KMS-11 (cell line): Measurements from ENCODE around the gene GRK1.

Experiments used
- H2AFZ ChIP-seq: fragments of 200-600 bp; sonication (generic); 2 replicates; pipeline ENCODE4 v1.6.1; 2016; ENCODE audit warnings: antibody characterized with exemption, mixed run types, low read depth
- H3K27ac ChIP-seq: fragments of 200-600 bp; sonication (generic); 2 replicates; pipeline ENCODE4 v1.6.1; 2016; ENCODE audit warnings: mild to moderate bottlenecking, mixed run types
- H3K27me3 ChIP-seq: fragments of 200-600 bp; sonication (generic); 2 replicates; pipeline ENCODE4 v1.6.1; 2017; ENCODE audit warnings: mild to moderate bottlenecking, low read depth, mixed run types, moderate library complexity; ENCODE audit not compliant: insufficient read depth
- H3K36me3 ChIP-seq: fragments of 200-600 bp; sonication (generic); 2 replicates; pipeline ENCODE4 v1.6.1; 2017; ENCODE audit warnings: mild to moderate bottlenecking, mixed run types; ENCODE audit not compliant: insufficient read depth
- H3K4me1 ChIP-seq: fragments of 200-600 bp; sonication (generic); 2 replicates; pipeline ENCODE4 v1.6.1; 2016; ENCODE audit warnings: mild to moderate bottlenecking, low read depth, mixed run types; ENCODE audit not compliant: poor library complexity, severe bottlenecking
- H3K4me2 ChIP-seq: fragments of 200-600 bp; sonication (generic); 2 replicates; pipeline ENCODE4 v1.7.0; 2016; ENCODE audit warnings: mild to moderate bottlenecking, mixed run types
- H3K4me3 ChIP-seq: fragments of 200-600 bp; sonication (generic); IDR thresholded peaks from 2 replicates; pipeline ENCODE4 v1.6.1; 2017; ENCODE audit warnings: low read depth, low read length, mixed read lengths; ENCODE audit not compliant: insufficient read depth
- H3K79me2 ChIP-seq: fragments of 200-600 bp; sonication (generic); 2 replicates; pipeline ENCODE4 v1.6.1; 2016; ENCODE audit warnings: low read depth, mixed run types; ENCODE audit not compliant: insufficient read depth
- H3K9ac ChIP-seq: fragments of 200-600 bp; sonication (generic); 2 replicates; pipeline ENCODE4 v1.6.1; 2016; ENCODE audit warnings: mild to moderate bottlenecking, mixed run types
- H4K20me1 ChIP-seq: fragments of 200-600 bp; sonication (generic); 2 replicates; pipeline ENCODE4 v1.6.1; 2016; ENCODE audit warnings: mild to moderate bottlenecking, mixed run types; ENCODE audit not compliant: insufficient read depth
- CTCF ChIP-seq: fragments of 200-600 bp; sonication (generic); conservative IDR thresholded peaks from 2 replicates; pipeline ENCODE4 v1.6.1; 2017; ENCODE audit warnings: low read depth, mild to moderate bottlenecking, antibody characterized with exemption, low read length, moderate library complexity, mixed read lengths

The GRK1 gene

GRCh38 chr13:113628291-113629270 is 38.4 kb upstream of the GRK1 start:
- Histone ChIP-seq H3K4me2 (no peak overlapping the region), H3K4me3 (no peak overlapping the region), H2AFZ (no peak overlapping the region), H3K79me2 (peaks cover 10% of the 10 kb centered on the region; the same call in 1 of the 2 replicates), H3K36me3 (no peaks in the 10 kb centered on the region), H3K9ac (no peak overlapping the region), H3K27me3 (no peaks in the 10 kb centered on the region), H3K4me1 (no peaks in the 10 kb centered on the region), H4K20me1 (no peaks in the 10 kb centered on the region), H3K27ac (no peak overlapping the region)
- TF ChIP-seq CTCF, result no peak

- H3K4me2 ChIP-seq, result no peak overlapping the region
- TF ChIP-seq CTCF, result no peak
- no peak overlapping the region for H2AFZ ChIP-seq
- H3K4me1 ChIP-seq, result no peaks in the 10 kb centered on the region
- no peak overlapping the region for H3K9ac ChIP-seq
- no peaks in the 10 kb centered on the region for H4K20me1 ChIP-seq
- no peaks in the 10 kb centered on the region for H3K27me3 ChIP-seq
- H3K4me3 ChIP-seq, result no peak overlapping the region
- no peaks in the 10 kb centered on the region for H3K36me3 ChIP-seq
- peaks cover 5% of the 10 kb centered on the region; the same call in 1 of the 2 replicates for H3K79me2 ChIP-seq
- H3K27ac ChIP-seq, result no peak overlapping the region
These were observed 37.2 kb upstream of the GRK1 start for GRCh38 chr13:113629866-113630265.

GRCh38 chr13:113630296-113630695 is 36.7 kb upstream of the GRK1 start:
- Histone ChIP-seq H3K9ac (no peak overlapping the region), H3K27ac (no peak overlapping the region), H3K36me3 (no peaks in the 10 kb centered on the region), H3K79me2 (peaks cover 5% of the 10 kb centered on the region; the same call in 1 of the 2 replicates), H3K4me1 (no peaks in the 10 kb centered on the region), H3K4me3 (no peak overlapping the region), H4K20me1 (no peaks in the 10 kb centered on the region), H2AFZ (no peak overlapping the region), H3K27me3 (no peaks in the 10 kb centered on the region), H3K4me2 (no peak overlapping the region)
- no peak for TF ChIP-seq CTCF

- no peak overlapping the region for H3K4me2 ChIP-seq
- no peak overlapping the region for H3K9ac ChIP-seq
- no peaks in the 10 kb centered on the region for H3K27me3 ChIP-seq
- H3K36me3 ChIP-seq, result no peaks in the 10 kb centered on the region
- no peaks in the 10 kb centered on the region for H3K4me1 ChIP-seq
- no peak overlapping the region for H3K4me3 ChIP-seq
- H4K20me1 ChIP-seq, result no peaks in the 10 kb centered on the region
- no peak for TF ChIP-seq CTCF
- H3K27ac ChIP-seq, result no peak overlapping the region
- H3K79me2 ChIP-seq, result peaks cover 5% of the 10 kb centered on the region; the same call in 1 of the 2 replicates
- H2AFZ ChIP-seq, result no peak overlapping the region
These were observed 36.2 kb upstream of the GRK1 start for GRCh38 chr13:113630804-113631203.
